Upper lobe of left lung (tissue), 6 donors: Measurements from ENCODE around the gene KMT5B. TPM values are rescaled to one million over a fixed set of nuclear protein-coding genes. Genes with fewer than 3 reads are reported as not detected.

ENCODE experiments used
- ATAC-seq, 2 donors: fragments of 200-7000 bp; cut with Tn5 transposase; one replicate each; pipeline ENCODE4 v1.9.1; 2022; ENCODE audit warnings: mild to moderate bottlenecking in 2 of 2, moderate library complexity in 2 of 2; ENCODE audit not compliant: low FRiP score in 2 of 2
- DNase-seq, 2 donors: peaks; one replicate each; pipeline ENCODE4 v3.0.0-alpha.2; 2019 to 2020
- H3K27ac ChIP-seq, 4 donors: fragments of 200-600 bp; sonication (generic); one replicate each; pipeline ENCODE4 v1.5.1; 2016 to 2019
- H3K27me3 ChIP-seq, 4 donors: fragments of 200-600 bp; sonication (generic); one replicate each; pipeline ENCODE4 v1.5.1; 2017 to 2019
- H3K36me3 ChIP-seq, 4 donors: fragments of 200-600 bp; sonication (generic); one replicate each; pipeline ENCODE4 v1.5.1; 2016 to 2019
- H3K4me1 ChIP-seq, 4 donors: fragments of 200-600 bp; sonication (generic); one replicate each; pipeline ENCODE4 v1.5.1; 2018 to 2019
- H3K4me3 ChIP-seq, 4 donors: fragments of 200-600 bp; sonication (generic); one replicate each; pipeline ENCODE4 v1.5.1; 2017 to 2019; ENCODE audit warnings: mild to moderate bottlenecking in 2 of 4, moderate library complexity in 1 of 4
- H3K9me3 ChIP-seq, 4 donors: fragments of 200-600 bp; sonication (generic); one replicate each; pipeline ENCODE4 v1.5.1; 2018 to 2019
- EP300 ChIP-seq, 4 donors: sonication (generic); formaldehyde crosslinking; IDR thresholded peaks; one replicate each; pipeline ENCODE4 v1.5.1; 2017; ENCODE audit warnings: antibody characterized with exemption in 4 of 4, control low read depth in 2 of 4
- POLR2A ChIP-seq, 4 donors: fragments of 450-650 bp; IDR thresholded peaks; one replicate each; pipeline ENCODE4 v1.5.1; 2016 to 2017; ENCODE audit warnings: antibody characterized with exemption in 4 of 4, mild to moderate bottlenecking in 2 of 4
- POLR2AphosphoS5 ChIP-seq, 2 donors: sonication (generic); formaldehyde crosslinking; IDR thresholded peaks; one replicate each; pipeline ENCODE4 v1.5.1; 2017; ENCODE audit warnings: antibody characterized with exemption in 2 of 2
- WGBS, 2 donors: methylation state at CpG; one replicate each; pipeline ENCODE4 v1.1.5; 2017 to 2018; 5-methylcytosine and 5-hydroxymethylcytosine counted together
- total RNA-seq, 6 donors: library from RNA; depleted of rRNA in 4 of 6; stranded (reverse); fragments of >200 nt in 4 of 6; gene quantifications; one replicate each; pipeline versions ENCODE4 v1.1.0 to v1.2.1, GENCODE V29; 2016 to 2021
- TF ChIP-seq, protein P1 (sequence below), 6 experiments: fragments of 450-650 bp in 4 of 6; fragments of 200-600 bp in 2 of 6; sonication (generic) in 2 of 6; IDR thresholded peaks; one replicate each; pipeline ENCODE4 v1.5.1; 2016 to 2019; ENCODE audit warnings: antibody characterized with exemption in 6 of 6
- donor health status: DM: no; HTN: no; CAD: no; lungs with moderate emphysema.
- donor health status: DM: no; HTN: yes; CAD: no; lungs with severe emphysema.

The KMT5B gene
- 10 to 100 TPM; 19.3 to 61.2 (median 41.0) TPM for total RNA-seq

DNA sequence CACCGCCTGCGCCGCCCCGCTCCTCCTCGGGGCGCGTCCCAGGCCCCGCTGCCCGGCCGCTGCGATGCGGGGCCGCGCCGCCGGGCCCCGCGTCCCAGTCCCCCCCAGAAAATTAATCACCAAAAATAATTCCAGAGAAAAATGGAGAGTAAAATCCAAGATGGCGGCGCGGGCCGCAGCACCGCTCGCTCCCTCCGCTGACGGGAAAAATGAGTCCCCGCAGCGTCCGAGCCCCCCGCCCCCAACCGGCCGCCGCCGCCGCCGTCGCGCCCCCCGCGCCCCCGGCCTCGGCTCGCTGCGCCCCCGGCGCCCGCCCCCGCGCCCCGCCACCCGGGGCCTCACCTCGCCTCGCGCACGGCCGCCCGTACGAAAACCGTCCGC lies at the start of gene KMT5B:
TSS of gene KMT5B (minus strand) at position 162 of the 381 bp plus-strand sequence. CDS start 23,220 bp downstream, outside the sequence.
- ATAC-seq, result no peak
- Histone ChIP-seq H3K27ac (peak within 1 kb of the TSS; percentile 98 to 100 (median 100)), H3K4me3 (peak within 1 kb of the TSS; percentile 61 to 94 (median 80)), H3K9me3 (no peaks in the 10 kb centered on the region), H3K27me3 (no peaks in the 10 kb centered on the region), H3K4me1 (peaks cover 38 to 51% (median 44%) of the 10 kb centered on the region in 4 donors), H3K36me3 (no peaks in the 10 kb centered on the region)
- peak in 1 of 2 donors; percentile 94 for DNase-seq
- TF ChIP-seq, protein P1, sequence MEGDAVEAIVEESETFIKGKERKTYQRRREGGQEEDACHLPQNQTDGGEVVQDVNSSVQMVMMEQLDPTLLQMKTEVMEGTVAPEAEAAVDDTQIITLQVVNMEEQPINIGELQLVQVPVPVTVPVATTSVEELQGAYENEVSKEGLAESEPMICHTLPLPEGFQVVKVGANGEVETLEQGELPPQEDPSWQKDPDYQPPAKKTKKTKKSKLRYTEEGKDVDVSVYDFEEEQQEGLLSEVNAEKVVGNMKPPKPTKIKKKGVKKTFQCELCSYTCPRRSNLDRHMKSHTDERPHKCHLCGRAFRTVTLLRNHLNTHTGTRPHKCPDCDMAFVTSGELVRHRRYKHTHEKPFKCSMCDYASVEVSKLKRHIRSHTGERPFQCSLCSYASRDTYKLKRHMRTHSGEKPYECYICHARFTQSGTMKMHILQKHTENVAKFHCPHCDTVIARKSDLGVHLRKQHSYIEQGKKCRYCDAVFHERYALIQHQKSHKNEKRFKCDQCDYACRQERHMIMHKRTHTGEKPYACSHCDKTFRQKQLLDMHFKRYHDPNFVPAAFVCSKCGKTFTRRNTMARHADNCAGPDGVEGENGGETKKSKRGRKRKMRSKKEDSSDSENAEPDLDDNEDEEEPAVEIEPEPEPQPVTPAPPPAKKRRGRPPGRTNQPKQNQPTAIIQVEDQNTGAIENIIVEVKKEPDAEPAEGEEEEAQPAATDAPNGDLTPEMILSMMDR (IDR thresholded peaks at IDR 0.05), result no peak
- TF ChIP-seq EP300 (IDR thresholded peaks at IDR 0.05) (no peak), POLR2A (IDR thresholded peaks at IDR 0.05) (no peak), POLR2AphosphoS5 (IDR thresholded peaks at IDR 0.05) (no peak)
- no CpG with 5 or more reads among the region's 60 CpGs for WGBS, 2 donors

DNA sequence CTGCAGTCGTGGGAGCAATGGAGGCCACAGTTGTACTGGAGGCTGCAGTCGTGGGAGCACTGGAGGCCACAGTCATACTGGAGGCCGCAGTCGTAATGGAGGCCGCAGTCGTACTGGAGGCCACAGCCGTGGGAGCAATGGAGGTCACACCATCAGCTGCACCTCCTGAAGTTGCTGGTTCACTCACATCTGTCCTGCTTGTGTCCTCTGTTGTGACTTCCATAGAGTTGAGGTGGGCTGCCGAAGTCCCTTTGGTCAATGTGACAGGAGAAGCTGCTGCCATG lies 49.4 kb upstream of the KMT5B start:
- TF ChIP-seq POLR2AphosphoS5 (IDR thresholded peaks at IDR 0.05), result no peak
- no peak for TF ChIP-seq EP300 (IDR thresholded peaks at IDR 0.05)
- TF ChIP-seq, protein P1 (IDR thresholded peaks at IDR 0.05), result no peak
- no peak for TF ChIP-seq POLR2A (IDR thresholded peaks at IDR 0.05)
- Histone ChIP-seq H3K9me3 (no peaks in the 10 kb centered on the region), H3K4me1 (peaks cover 3 to 4% (median 4%) of the 10 kb centered on the region in 4 donors), H3K36me3 (peaks cover 19 to 68% (median 58%) of the 10 kb centered on the region in 4 donors), H3K27me3 (no peaks in the 10 kb centered on the region), H3K27ac (no peak overlapping the region), H3K4me3 (no peak overlapping the region)
- DNase-seq (no peak), ATAC-seq (no peak)
- 96 to 100% methylated on average over 1 to 8 of the region's 8 CpGs for WGBS, 2 donors

GRCh38 chr11:68261749-68262543 lies 48.9 kb upstream of the KMT5B start:
- Histone ChIP-seq H3K27me3 (no peaks in the 10 kb centered on the region), H3K27ac (no peak overlapping the region), H3K9me3 (no peaks in the 10 kb centered on the region), H3K4me1 (peaks cover 4 to 10% (median 9%) of the 10 kb centered on the region in 4 donors), H3K4me3 (no peak overlapping the region), H3K36me3 (peaks cover 19 to 63% (median 53%) of the 10 kb centered on the region in 4 donors)
- ATAC-seq (no peak), DNase-seq (peak in 1 of 2 donors; percentile 61)
- 95 to 97% methylated on average over 13 to 24 of the region's 24 CpGs for WGBS, 2 donors
- TF ChIP-seq, protein P1 (IDR thresholded peaks at IDR 0.05), result no peak
- TF ChIP-seq POLR2A (IDR thresholded peaks at IDR 0.05), result no peak
- TF ChIP-seq POLR2AphosphoS5 (IDR thresholded peaks at IDR 0.05), result no peak

GRCh38 chr11:68261006-68261405 lies 47.9 kb upstream of the KMT5B start:
- ATAC-seq (no peak), DNase-seq (no peak)
- Histone ChIP-seq H3K4me1 (peaks cover 4 to 10% (median 9%) of the 10 kb centered on the region in 4 donors), H3K9me3 (no peaks in the 10 kb centered on the region), H3K27me3 (no peaks in the 10 kb centered on the region), H3K27ac (no peak overlapping the region), H3K4me3 (no peak overlapping the region), H3K36me3 (peaks cover 17 to 53% (median 48%) of the 10 kb centered on the region in 4 donors)
- 87 to 89% methylated on average over 14 to 15 of the region's 15 CpGs for WGBS, 2 donors
- TF ChIP-seq POLR2A (IDR thresholded peaks at IDR 0.05), result no peak

- Histone ChIP-seq H3K4me3 (no peak overlapping the region), H3K4me1 (peaks cover 4 to 10% (median 9%) of the 10 kb centered on the region in 4 donors), H3K27me3 (no peaks in the 10 kb centered on the region), H3K36me3 (peaks cover 14 to 48% (median 42%) of the 10 kb centered on the region in 4 donors), H3K9me3 (no peaks in the 10 kb centered on the region), H3K27ac (no peak overlapping the region)
- DNase-seq (no peak), ATAC-seq (no peak)
- TF ChIP-seq POLR2A (IDR thresholded peaks at IDR 0.05), result no peak
- TF ChIP-seq, protein P1 (IDR thresholded peaks at IDR 0.05), result no peak
- TF ChIP-seq POLR2AphosphoS5 (IDR thresholded peaks at IDR 0.05), result no peak
- no peak for TF ChIP-seq EP300 (IDR thresholded peaks at IDR 0.05)
- WGBS, 2 donors, result 99 to 100% methylated on average over 5 to 6 of the region's 6 CpGs
These were observed 47.4 kb upstream of the KMT5B start for GRCh38 chr11:68260484-68260883.
